Measurements from ENCODE around the gene ZNF148.

ZNF148 gene

GRCh38 chr3:125331243-125331642 lies 43.9 kb downstream of the ZNF148 start:
- no peak for DNase-seq

- no peak for DNase-seq
These were observed 48.2 kb downstream of the ZNF148 start for GRCh38 chr3:125326957-125327356.

- DNase-seq = no peak
These were observed 49.4 kb downstream of the ZNF148 start for GRCh38 chr3:125325746-125326145.

- no peak for DNase-seq
These were observed 50.8 kb downstream of the ZNF148 start for GRCh38 chr3:125324341-125324740.

- DNase-seq = no peak
These were observed 52.2 kb downstream of the ZNF148 start for GRCh38 chr3:125322917-125323316.

- DNase-seq = no peak
These were observed 53.0 kb downstream of the ZNF148 start for GRCh38 chr3:125322166-125322565.

- DNase-seq = no peak
These were observed 55.4 kb downstream of the ZNF148 start for GRCh38 chr3:125319765-125320164.

GRCh38 chr3:125318871-125319270 lies 56.3 kb downstream of the ZNF148 start:
- DNase-seq = no peak

GRCh38 chr3:125318167-125318865 lies 56.8 kb downstream of the ZNF148 start:
- no peak for DNase-seq

- DNase-seq = no peak
These were observed 57.4 kb downstream of the ZNF148 start for GRCh38 chr3:125317761-125318160.

- no peak for DNase-seq
These were observed 58.2 kb downstream of the ZNF148 start for GRCh38 chr3:125316949-125317348.

- DNase-seq = no peak
These were observed 58.9 kb downstream of the ZNF148 start for GRCh38 chr3:125316246-125316645.

- DNase-seq = no peak
These were observed 62.0 kb downstream of the ZNF148 start for GRCh38 chr3:125313060-125313635.

- peak; percentile 17 for DNase-seq
These were observed 64.5 kb downstream of the ZNF148 start for GRCh38 chr3:125310623-125311081.

GRCh38 chr3:125309476-125309875 lies 65.6 kb downstream of the ZNF148 start:
- no peak for DNase-seq

GRCh38 chr3:125306620-125307019 lies 68.5 kb downstream of the ZNF148 start:
- no peak for DNase-seq

GRCh38 chr3:125302932-125303331 lies 72.2 kb downstream of the ZNF148 start:
- DNase-seq = no peak

- no peak for DNase-seq
These were observed 74.7 kb downstream of the ZNF148 start for GRCh38 chr3:125300416-125300815.

GRCh38 chr3:125294411-125294810 lies 80.7 kb downstream of the ZNF148 start:
- DNase-seq = no peak

- no peak for DNase-seq
These were observed 83.1 kb downstream of the ZNF148 start for GRCh38 chr3:125292015-125292414.

GRCh38 chr3:125289429-125289981 lies 85.6 kb downstream of the ZNF148 start:
- no peak for DNase-seq

GRCh38 chr3:125287248-125287647 lies 87.9 kb downstream of the ZNF148 start:
- no peak for DNase-seq

GRCh38 chr3:125281381-125281780 lies 93.7 kb downstream of the ZNF148 start:
- no peak for DNase-seq

- DNase-seq = no peak
These were observed 94.3 kb downstream of the ZNF148 start for GRCh38 chr3:125280668-125281361.
